Liver (tissue), 9 donors: ENCODE measurements around the gene SLC13A1. TPM values are rescaled to one million over a fixed set of nuclear protein-coding genes. Genes with fewer than 3 reads are reported as not detected.

Source experiments
- DNase-seq: peaks from one replicate; pipeline ENCODE4 v3.0.0-alpha.2; 2017; ENCODE audit warnings: low spot score
- H3K27ac ChIP-seq, 2 donors: one replicate each; pipeline ENCODE4 v1.7.0; 2013; ENCODE audit warnings: inconsistent platforms in 2 of 2, low read length in 2 of 2, control low read depth in 1 of 2, low read depth in 1 of 2, mild to moderate bottlenecking in 1 of 2
- H3K27me3 ChIP-seq, 4 donors: one replicate each; pipeline versions ENCODE4 v1.6.1 to v1.7.0; 2013; ENCODE audit warnings: low read length in 3 of 4, inconsistent platforms in 1 of 4, mild to moderate bottlenecking in 1 of 4, moderate library complexity in 1 of 4; ENCODE audit not compliant: control insufficient read depth in 4 of 4, insufficient read depth in 4 of 4
- H3K36me3 ChIP-seq, 4 donors: one replicate each; pipeline versions ENCODE4 v1.6.1 to v1.7.0; 2013; ENCODE audit warnings: low read length in 3 of 4, mild to moderate bottlenecking in 3 of 4, low read depth in 1 of 4, moderate library complexity in 1 of 4; ENCODE audit not compliant: control insufficient read depth in 4 of 4, insufficient read depth in 3 of 4
- H3K4me1 ChIP-seq, 4 donors: one replicate each; pipeline versions ENCODE4 v1.6.1 to v1.7.0; 2013; ENCODE audit warnings: low read length in 3 of 4, mild to moderate bottlenecking in 3 of 4, moderate library complexity in 1 of 4; ENCODE audit not compliant: control insufficient read depth in 4 of 4, insufficient read depth in 4 of 4
- H3K4me3 ChIP-seq, 3 donors: one replicate each; pipeline versions ENCODE4 v1.6.1 to v1.7.0; 2013; ENCODE audit warnings: low read length in 3 of 3, control low read depth in 1 of 3, low read depth in 1 of 3, mild to moderate bottlenecking in 1 of 3
- H3K9ac ChIP-seq, 2 donors: one replicate each; pipeline ENCODE4 v1.7.0; 2013; ENCODE audit warnings: low read length in 2 of 2, mild to moderate bottlenecking in 2 of 2, moderate library complexity in 2 of 2, control low read depth in 1 of 2, low read depth in 1 of 2
- H3K9me3 ChIP-seq, 4 donors: one replicate each; pipeline versions ENCODE4 v1.6.1 to v1.7.0; 2013; ENCODE audit warnings: low read length in 3 of 4; ENCODE audit not compliant: control insufficient read depth in 4 of 4
- ATF3 ChIP-seq: IDR thresholded peaks from 2 replicates; pipeline ENCODE4 v1.6.1; 2016; ENCODE audit warnings: antibody characterized with exemption
- EGR1 ChIP-seq, 2 donors: IDR thresholded peaks; 2 replicates each; pipeline ENCODE4 v1.6.1; 2016 to 2018; ENCODE audit warnings: antibody characterized with exemption in 2 of 2, low read depth in 2 of 2
- FOXA1 ChIP-seq: IDR thresholded peaks from 2 replicates; pipeline ENCODE4 v1.6.1; 2016; ENCODE audit warnings: antibody characterized with exemption
- FOXA2 ChIP-seq: IDR thresholded peaks from 2 replicates; pipeline ENCODE4 v1.6.1; 2016; ENCODE audit warnings: antibody characterized with exemption
- NR2F2 ChIP-seq: IDR thresholded peaks from 2 replicates; pipeline ENCODE4 v1.6.1; 2016; ENCODE audit warnings: antibody characterized with exemption
- REST ChIP-seq: IDR thresholded peaks from 2 replicates; pipeline ENCODE4 v1.6.1; 2016; ENCODE audit warnings: antibody characterized with exemption, mild to moderate bottlenecking
- SP1 ChIP-seq: IDR thresholded peaks from 2 replicates; pipeline ENCODE4 v1.6.1; 2018; ENCODE audit warnings: antibody characterized with exemption, mild to moderate bottlenecking
- ZBTB33 ChIP-seq: IDR thresholded peaks from 2 replicates; pipeline ENCODE4 v1.6.1; 2016; ENCODE audit warnings: antibody characterized with exemption
- WGBS: extraction: QIAGEN DNeasy Blood & Tissue Kit; methylation state at CpG from one replicate; pipeline ENCODE4 v1.1.7; 2013; 5-methylcytosine and 5-hydroxymethylcytosine counted together
- polyA plus RNA-seq, 2 donors: library from polyadenylated mRNA; stranded (reverse) in 1 of 2; unstranded in 1 of 2; fragments of 200-250 nt in 1 of 2; fragments of >200 nt in 1 of 2; fragmentation: Nextera tagmentation in 1 of 2; extraction: Ambion mirVana in 1 of 2; gene quantifications; one replicate each; pipeline versions ENCODE4 v1.2.1 to v1.2.3, GENCODE V29; 2013 to 2015
- total RNA-seq, 2 donors: library from RNA; depleted of rRNA; stranded (reverse); fragments of >200 nt; gene quantifications; one replicate each; pipeline ENCODE4 v1.2.3, GENCODE V29; 2014
- donor health status: healthy.
- donor health status: healthy.
- donor health status: healthy.
- donor health status: healthy.
- donor health status: healthy.

SLC13A1 gene
- total and polyA plus RNA-seq, 4 donors = not detected

- Histone ChIP-seq H3K9ac (no peak overlapping the region), H3K4me3 (no peak overlapping the region), H3K27ac (no peak overlapping the region), H3K9me3 (peaks cover 0 to 4% (median 0%) of the 10 kb centered on the region in 4 donors), H3K36me3 (no peaks in the 10 kb centered on the region), H3K27me3 (no peaks in the 10 kb centered on the region), H3K4me1 (no peaks in the 10 kb centered on the region)
- DNase-seq = no peak
- TF ChIP-seq EGR1 (IDR thresholded peaks at IDR 0.05; ENCODE audit: low read depth in 2 of 2) (no peak), REST (no peak)
- 76% methylated on average over 2 of the region's 2 CpGs for WGBS
Observed at GRCh38 chr7:123114288-123114687, 85.5 kb downstream of the SLC13A1 start.

- whole genome bisulfite sequencing = 56% methylated on average over 1 of the region's 1 CpG
- Histone ChIP-seq H3K4me3 (no peak overlapping the region), H3K4me1 (no peaks in the 10 kb centered on the region), H3K36me3 (no peaks in the 10 kb centered on the region), H3K9ac (no peak overlapping the region), H3K9me3 (peaks cover 0 to 5% (median 0%) of the 10 kb centered on the region in 4 donors), H3K27ac (no peak overlapping the region), H3K27me3 (no peaks in the 10 kb centered on the region)
- DNase-seq = no peak
- TF ChIP-seq FOXA1 (no peak), ATF3 (no peak), FOXA2 (no peak), NR2F2 (no peak), SP1 (no peak), EGR1 (IDR thresholded peaks at IDR 0.05; ENCODE audit: low read depth in 2 of 2) (no peak)
Observed at GRCh38 chr7:123112833-123113232, 86.9 kb downstream of the SLC13A1 start.

GRCh38 chr7:123099712-123100111 is 100.1 kb downstream of the SLC13A1 start:
- no peaks in the 10 kb centered on the region for H3K27me3 ChIP-seq
- no peak overlapping the region for H3K27ac ChIP-seq
- H3K9me3 ChIP-seq = peaks cover 0 to 1% (median 0%) of the 10 kb centered on the region in 4 donors
- no peaks in the 10 kb centered on the region for H3K4me1 ChIP-seq
- DNase-seq = no peak
- TF ChIP-seq EGR1 (IDR thresholded peaks at IDR 0.05; ENCODE audit: low read depth in 2 of 2) (no peak), SP1 (no peak), ZBTB33 (no peak)
- WGBS = 54% methylated on average over 2 of the region's 2 CpGs
- no peaks in the 10 kb centered on the region for H3K36me3 ChIP-seq
- H3K4me3 ChIP-seq = no peak overlapping the region
- H3K9ac ChIP-seq = no peak overlapping the region
